Ishikawa (cell line): Measurements from ENCODE around the gene KRTAP10-7.

Experiments
- CREB1 ChIP-seq: IDR thresholded peaks from 2 replicates; pipeline ENCODE4 v1.6.1; 2012; ENCODE audit warnings: low read depth
- EGR1 ChIP-seq: IDR thresholded peaks from 2 replicates; pipeline ENCODE4 v1.6.1; 2012
- EP300 ChIP-seq: IDR thresholded peaks from 2 replicates; pipeline ENCODE4 v1.6.1; 2012; ENCODE audit warnings: borderline replicate concordance
- NFIC ChIP-seq: IDR thresholded peaks from 2 replicates; pipeline ENCODE4 v1.6.1; 2012
- RAD21 ChIP-seq: IDR thresholded peaks from 2 replicates; pipeline ENCODE4 v1.6.1; 2012; ENCODE audit warnings: low read depth
- TAF1 ChIP-seq: IDR thresholded peaks from 2 replicates; pipeline ENCODE4 v1.6.1; 2012; ENCODE audit warnings: low read depth, mild to moderate bottlenecking
- TCF12 ChIP-seq: IDR thresholded peaks from 2 replicates; pipeline ENCODE4 v1.6.1; 2012; ENCODE audit warnings: low read depth
- TEAD4 ChIP-seq: IDR thresholded peaks from 2 replicates; pipeline ENCODE4 v1.6.1; 2012
- YY1 ChIP-seq: IDR thresholded peaks from 2 replicates; pipeline ENCODE4 v1.6.1; 2012; ENCODE audit warnings: low read depth
- TF ChIP-seq, protein P1 (sequence below): IDR thresholded peaks from 2 replicates; pipeline ENCODE4 v1.6.1; 2012
- TF ChIP-seq, protein P2 (sequence below): IDR thresholded peaks from 2 replicates; pipeline ENCODE4 v1.6.1; 2012; ENCODE audit warnings: low read depth, mild to moderate bottlenecking

DNA sequence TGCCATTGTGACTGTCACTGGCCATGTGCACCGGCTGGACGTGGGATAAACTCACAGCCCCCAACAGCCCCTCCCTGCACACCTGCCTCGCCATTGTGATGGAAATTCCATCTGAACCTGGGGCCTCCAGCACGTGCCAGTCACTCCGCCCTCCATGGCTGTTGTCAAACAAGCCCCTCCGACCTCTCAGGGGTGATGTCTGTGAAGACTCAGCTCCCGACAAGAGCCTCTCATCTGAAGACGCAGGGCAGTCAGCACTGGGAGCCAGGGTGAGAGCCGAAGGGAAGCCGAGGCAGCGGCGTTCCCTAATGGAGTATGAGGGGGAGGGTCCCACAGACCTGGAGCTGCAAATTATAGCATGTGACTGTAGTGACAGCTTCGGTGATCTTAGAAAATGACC is 47.7 kb upstream of the KRTAP10-7 start:
- TF ChIP-seq TEAD4, result no peak
- TF ChIP-seq RAD21, result no peak
- TF ChIP-seq EP300, result no peak
- TF ChIP-seq, protein P1, sequence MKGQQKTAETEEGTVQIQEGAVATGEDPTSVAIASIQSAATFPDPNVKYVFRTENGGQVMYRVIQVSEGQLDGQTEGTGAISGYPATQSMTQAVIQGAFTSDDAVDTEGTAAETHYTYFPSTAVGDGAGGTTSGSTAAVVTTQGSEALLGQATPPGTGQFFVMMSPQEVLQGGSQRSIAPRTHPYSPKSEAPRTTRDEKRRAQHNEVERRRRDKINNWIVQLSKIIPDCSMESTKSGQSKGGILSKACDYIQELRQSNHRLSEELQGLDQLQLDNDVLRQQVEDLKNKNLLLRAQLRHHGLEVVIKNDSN, result no peak
- TF ChIP-seq CREB1, result no peak
- TF ChIP-seq TCF12, result no peak
- no peak for TF ChIP-seq NFIC
- no peak for TF ChIP-seq EGR1
- TF ChIP-seq, protein P2, sequence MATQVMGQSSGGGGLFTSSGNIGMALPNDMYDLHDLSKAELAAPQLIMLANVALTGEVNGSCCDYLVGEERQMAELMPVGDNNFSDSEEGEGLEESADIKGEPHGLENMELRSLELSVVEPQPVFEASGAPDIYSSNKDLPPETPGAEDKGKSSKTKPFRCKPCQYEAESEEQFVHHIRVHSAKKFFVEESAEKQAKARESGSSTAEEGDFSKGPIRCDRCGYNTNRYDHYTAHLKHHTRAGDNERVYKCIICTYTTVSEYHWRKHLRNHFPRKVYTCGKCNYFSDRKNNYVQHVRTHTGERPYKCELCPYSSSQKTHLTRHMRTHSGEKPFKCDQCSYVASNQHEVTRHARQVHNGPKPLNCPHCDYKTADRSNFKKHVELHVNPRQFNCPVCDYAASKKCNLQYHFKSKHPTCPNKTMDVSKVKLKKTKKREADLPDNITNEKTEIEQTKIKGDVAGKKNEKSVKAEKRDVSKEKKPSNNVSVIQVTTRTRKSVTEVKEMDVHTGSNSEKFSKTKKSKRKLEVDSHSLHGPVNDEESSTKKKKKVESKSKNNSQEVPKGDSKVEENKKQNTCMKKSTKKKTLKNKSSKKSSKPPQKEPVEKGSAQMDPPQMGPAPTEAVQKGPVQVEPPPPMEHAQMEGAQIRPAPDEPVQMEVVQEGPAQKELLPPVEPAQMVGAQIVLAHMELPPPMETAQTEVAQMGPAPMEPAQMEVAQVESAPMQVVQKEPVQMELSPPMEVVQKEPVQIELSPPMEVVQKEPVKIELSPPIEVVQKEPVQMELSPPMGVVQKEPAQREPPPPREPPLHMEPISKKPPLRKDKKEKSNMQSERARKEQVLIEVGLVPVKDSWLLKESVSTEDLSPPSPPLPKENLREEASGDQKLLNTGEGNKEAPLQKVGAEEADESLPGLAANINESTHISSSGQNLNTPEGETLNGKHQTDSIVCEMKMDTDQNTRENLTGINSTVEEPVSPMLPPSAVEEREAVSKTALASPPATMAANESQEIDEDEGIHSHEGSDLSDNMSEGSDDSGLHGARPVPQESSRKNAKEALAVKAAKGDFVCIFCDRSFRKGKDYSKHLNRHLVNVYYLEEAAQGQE, result no peak
- no peak for TF ChIP-seq YY1
- TF ChIP-seq TAF1, result no peak
